EH (cell line): Measurements from ENCODE around the gene RIPOR3.

ENCODE experiments used
- DNase-seq: peaks from one replicate; pipeline ENCODE4 v3.0.0-alpha.2; 2015; ENCODE audit warnings: low read depth

The RIPOR3 gene

DNA sequence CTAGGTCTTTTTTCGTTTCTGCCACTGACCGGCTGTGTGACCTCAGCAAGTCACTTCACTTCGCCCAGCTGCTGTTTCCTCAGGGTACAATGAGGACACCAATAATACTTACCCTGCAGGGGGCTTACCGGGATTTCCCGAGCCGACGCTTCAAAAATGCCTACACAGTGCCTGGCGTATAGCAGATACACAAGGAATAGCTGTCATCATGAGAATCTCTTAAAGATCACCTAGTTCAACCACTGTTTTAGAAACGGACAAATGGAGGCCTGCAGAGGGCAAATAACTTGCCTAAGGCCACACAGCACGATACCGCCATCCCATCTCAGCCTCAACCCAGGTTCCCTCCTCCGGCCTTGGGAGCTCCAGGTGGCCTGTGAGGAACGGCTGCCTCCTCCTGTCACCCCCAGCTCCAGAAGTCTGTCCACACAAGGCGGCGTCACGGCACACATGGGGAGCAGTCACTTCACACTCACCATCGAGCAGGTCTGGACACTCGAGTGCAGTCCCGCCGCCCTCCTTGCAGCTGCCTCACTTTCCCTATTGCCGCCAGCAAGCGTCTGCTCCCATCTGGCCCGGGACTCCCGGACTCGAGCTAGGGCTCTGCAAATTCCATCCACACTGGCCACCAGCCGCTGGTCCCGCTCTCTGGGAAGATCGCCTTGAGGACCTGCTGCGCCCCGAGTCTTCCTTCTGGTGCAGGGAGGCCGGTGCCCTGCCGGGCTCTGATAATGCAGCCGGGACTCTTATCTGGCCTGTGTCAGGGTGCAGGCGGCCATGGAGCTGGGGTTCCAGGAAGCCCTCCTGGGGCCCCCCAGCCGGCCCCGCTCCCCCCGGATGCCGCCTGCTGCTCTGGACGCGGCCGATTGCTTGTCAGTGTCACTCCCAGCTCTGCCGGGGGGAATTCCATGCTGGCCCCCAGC, at the start of gene RIPOR3:
TSS of gene RIPOR3 (minus strand) at position 893 of the 923 bp plus-strand sequence. CDS start at position 479, 414 bp downstream.
- DNase-seq = peak; percentile 45

DNA sequence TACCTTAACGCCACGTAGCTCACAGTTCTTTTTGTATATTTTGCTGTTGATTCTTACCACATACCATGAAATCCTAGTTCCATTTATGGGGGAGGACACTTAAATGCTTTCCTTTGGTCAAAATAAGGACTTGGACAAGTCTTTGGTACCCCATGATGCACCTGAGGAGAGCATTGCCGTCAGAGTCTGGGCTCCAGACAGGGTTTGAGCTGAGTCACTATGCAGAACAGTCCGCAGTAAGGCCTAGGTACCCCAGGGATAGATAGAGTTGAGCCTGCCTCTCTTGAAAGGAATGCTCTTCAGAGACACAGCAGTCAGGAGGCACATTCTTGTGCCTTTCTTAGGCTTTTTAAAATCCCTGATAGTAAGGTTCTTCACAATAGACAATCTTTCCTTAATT, 46.0 kb upstream of the RIPOR3 start:
- no peak for DNase-seq

DNA sequence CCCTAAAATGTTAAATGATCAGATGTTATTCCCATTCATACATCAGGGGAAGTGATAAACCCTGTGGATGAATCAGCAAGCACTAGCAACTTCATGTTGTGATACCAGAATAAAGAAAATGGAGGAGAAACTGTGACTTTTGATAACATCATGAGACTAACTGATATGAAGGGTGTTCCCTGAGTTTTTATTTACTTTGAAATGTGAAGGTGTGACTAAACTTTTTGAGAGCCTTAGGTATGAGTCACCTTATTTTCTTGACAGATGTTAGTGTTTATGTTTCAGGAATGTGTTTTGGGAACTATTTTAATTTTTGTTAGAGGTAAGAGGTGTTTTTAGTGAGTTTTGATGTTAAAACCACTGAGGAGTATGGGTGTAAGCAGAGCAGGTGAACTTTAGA, 44.5 kb upstream of the RIPOR3 start:
- DNase-seq = no peak

DNA sequence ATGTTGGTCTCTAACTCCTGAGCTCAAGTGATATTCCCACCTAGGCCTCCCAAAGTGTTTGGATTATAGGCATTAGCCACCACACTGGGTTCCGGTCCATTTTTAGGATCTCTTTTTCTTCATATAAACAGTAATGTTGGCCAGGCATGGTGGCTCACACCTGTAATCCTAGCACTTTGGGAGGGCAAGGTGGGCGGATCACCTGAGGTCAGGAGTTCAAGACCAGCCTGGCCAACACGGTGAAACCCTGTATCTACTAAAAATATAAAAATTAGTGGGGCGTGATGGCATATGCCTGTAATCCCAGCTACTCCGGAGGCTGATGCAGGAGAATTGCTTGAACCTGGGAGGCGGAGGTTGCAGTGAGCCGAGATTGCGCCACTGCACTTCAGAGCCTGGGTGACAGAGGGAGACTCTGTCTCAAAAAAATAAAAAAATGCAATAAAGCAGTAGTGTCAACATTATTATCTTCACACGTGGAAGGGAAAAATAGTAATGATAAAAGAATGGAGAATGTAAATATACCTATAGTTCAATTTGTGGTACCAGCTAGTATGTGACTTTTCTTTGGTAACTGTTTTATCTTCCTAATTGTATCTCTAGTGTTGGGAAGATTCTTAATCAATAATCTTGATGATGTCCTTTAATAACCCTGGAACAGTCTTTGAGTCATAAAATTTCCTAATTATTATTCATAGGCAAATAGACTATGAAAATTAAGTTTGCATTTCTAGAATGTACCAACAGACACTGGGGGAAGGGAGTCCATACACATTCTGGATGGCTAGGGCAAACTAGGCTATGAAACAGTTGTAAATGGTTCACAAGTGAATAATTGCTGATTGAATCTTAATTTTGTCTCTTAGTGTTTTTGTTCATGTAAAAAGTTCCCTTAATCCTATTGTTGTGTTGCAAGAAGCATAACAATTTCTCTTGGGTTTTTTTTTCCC, 43.7 kb upstream of the RIPOR3 start:
- no peak for DNase-seq

DNA sequence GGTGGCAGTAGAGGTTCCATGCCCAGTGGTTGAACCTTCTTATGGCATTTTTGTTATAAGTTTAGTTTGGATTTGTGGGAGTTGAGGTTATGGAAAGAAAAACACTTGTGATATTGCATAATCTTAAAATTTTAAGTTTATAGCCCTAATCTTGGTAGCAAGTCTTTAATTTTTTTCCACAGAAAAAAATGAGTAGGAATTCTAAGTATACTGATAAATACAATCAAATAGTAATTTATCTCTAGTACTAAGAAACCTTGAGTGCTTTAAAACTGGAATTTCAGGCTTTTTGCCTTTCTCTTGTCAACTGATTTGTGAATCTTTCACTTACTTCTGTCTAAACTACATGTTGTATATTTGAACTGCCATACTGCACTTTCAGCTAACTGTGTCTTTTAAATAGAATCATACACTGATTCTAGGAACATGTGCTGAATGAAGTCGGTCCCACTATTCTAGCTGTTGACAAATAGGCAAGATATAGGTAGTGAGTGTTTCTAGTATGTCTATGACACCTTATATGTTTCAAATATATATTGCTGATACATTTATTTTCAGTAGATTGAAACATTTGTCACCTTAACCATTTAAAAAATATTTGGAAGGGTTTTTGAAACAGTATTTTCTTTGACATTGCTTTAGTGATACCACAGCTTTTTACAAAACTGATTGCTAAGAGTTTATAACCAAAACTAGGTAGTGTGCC, 42.5 kb upstream of the RIPOR3 start:
- DNase-seq = no peak

DNA sequence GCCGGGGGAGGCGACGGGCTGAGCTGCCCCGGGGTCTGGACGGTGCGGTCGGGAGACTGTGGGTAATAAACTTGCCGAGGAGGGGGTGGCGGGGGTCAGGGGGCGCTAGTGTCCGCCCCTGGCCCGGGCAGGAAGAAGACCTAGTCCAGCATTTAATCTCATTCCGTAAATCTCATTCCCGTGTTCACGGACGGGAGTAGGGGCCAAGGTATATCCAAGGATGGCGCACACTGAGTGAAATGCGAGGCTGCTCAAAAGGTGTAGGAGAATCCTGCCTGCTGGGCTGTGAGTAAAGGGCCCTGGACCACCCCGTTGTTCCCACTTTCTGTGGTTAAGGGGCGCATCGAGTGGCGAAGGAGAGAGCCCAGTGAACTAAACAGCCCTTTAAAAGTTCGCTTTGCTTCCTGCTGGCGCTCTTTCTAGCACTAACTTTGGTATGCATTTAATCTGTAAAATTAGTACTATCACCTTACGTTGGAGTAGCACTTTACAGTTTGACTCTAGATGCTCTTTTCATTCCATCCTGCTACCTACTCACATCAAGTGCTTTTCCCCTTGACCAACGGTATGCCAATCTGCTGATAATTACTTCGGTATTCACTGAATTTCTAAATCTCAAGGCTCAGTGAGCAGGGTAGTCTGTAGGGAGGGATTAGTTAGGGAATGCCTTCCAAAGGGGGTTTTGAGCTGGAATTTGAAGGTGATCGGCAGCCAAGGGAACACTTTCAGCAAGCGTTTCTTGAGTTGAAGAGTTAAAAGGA, 40.8 kb upstream of the RIPOR3 start:
- no peak for DNase-seq

- peak; percentile 93 for DNase-seq
Measured at GRCh38 chr20:50731055-50731929, 40.0 kb upstream of the RIPOR3 start, which contains the start of gene PARD6B. TSS of gene PARD6B (plus strand) at chr20:50731580. CDS start at chr20:50731787, 207 bp downstream.

- DNase-seq = no peak
Measured at GRCh38 chr20:50730765-50731054, 39.4 kb upstream of the RIPOR3 start.

DNA sequence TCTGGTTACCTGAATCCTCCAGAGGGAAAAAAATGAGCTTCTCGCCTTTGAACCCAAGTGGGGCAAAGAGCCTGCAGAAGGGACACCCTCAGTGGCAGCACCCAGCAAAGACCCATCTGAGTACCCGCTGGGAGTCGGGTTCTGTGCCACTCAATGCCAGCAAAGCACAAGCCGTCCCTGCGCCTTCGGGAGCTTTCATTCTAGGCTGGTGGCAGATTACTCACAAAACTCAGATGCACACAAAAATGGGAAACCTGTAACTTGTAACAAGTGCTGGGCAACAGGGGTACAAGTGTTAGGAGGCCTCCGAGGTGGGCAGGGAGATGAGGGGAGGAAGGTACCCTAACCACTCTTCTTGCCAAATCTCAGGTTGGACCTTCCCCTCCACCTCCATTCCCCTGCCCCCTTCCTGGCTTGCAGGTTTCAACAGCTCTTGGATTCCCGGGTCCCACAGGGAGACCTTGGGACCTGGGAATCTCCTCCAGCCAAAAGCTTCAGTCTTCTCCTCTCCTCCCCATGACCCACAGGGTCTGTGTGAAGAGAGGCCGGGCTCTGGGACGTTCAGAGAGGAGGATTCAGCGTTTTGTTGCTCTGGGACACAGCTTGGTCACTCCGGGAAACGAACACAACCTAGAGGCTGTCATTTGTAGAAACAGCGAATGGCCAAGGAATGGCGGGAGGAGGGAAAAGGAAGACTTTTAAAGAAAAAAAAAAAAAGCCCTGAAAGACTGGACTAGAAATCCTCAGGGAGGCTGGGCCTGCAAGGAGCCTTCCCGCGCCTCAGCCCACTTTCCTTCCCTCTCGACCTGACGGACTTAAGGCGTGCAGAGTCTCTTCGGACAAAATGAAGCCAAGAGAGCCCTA, 38.8 kb upstream of the RIPOR3 start:
- peak; percentile 38 for DNase-seq

GRCh38 chr20:50728981-50729874, 37.9 kb upstream of the RIPOR3 start:
- DNase-seq = peak; percentile 16

DNA sequence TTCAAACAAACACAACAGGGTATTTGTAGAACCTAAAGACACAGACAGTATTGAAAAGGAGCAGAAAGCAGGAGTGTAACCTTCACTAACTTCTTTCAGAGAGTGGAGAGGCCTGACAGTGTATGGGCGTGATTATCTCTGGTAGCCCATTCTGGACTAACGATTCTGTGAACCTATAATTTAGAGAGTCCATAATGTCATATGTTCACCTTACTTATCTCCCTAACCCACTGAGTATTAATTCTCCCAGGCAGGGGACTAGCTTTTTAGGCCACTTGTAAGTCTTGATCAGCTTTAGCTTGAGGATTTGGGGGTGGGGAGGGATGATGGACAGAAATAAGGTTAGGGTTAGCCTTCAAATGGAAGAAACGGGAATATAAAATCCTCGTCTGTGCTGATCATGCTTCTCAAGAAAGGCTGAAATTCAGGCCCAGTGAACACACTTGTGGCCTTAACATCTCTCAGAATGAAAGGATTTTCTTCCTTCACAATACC, 37.2 kb upstream of the RIPOR3 start:
- no peak for DNase-seq

- no peak for DNase-seq
Measured at GRCh38 chr20:50727792-50728485, 36.6 kb upstream of the RIPOR3 start.

DNA sequence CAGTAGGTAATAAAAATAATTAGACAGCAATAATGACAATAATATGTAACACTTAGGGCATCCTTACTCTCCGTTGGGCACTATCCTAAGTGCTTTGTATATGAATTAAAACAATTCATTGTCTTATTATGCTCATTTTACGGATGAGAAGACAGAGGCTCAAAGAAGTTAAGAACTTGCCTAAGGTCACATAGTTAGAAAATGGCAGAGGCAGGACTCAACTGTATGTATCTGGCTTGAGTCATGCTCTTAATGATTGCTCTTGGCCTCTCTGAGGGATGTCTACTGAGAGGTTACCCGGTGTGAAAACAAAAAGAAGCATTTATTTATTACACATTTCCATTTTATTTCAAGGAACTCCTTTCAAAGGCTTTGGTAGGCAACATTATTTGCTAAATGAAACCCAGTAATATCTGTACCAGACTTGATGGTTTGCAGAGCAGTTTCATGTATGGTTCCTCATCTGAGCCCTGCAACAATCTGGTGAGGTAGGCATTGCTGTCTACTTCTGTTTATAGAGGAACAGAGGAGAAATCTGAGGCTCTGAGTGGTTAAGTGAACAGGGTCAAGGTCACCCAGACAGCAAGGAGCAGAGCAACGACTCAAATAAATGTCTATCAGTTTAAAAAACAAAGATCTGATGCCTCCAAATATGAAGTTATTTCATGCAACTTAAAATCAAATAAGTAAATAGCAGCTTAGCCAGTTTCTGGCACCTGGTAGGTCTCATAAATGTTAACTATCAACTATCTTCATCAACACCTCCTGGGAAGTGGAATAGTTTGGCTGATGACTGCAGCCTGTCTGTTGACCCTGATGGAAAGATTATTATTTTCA, 35.8 kb upstream of the RIPOR3 start:
- DNase-seq = no peak

DNA sequence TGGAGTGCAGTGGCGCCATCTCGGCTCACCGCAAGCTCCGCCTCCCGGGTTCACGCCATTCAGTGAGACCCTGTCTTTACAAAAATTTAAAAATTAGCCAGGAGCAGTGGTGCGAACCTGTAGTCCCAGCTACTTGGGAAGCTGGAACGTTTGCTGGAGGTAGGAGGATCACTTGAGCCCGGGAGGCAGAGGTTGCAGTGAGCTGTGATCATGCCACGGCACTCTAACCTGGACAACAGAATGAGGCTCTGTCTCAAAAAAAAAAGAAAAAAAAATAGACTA, 34.3 kb upstream of the RIPOR3 start:
- DNase-seq = no peak

- peak; percentile 98 for DNase-seq
Measured at GRCh38 chr20:50724851-50725723, 33.7 kb upstream of the RIPOR3 start.
